HG02798 (cell line): Measurements from ENCODE around the gene KCNH8.

Source experiments
- ATAC-seq: cut with Tn5 transposase; IDR thresholded peaks from one replicate; pipeline ENCODE4 v1.9.1; 2021; ENCODE audit warnings: mild to moderate bottlenecking; ENCODE audit not compliant: unreplicated experiment, poor library complexity

The KCNH8 gene

DNA sequence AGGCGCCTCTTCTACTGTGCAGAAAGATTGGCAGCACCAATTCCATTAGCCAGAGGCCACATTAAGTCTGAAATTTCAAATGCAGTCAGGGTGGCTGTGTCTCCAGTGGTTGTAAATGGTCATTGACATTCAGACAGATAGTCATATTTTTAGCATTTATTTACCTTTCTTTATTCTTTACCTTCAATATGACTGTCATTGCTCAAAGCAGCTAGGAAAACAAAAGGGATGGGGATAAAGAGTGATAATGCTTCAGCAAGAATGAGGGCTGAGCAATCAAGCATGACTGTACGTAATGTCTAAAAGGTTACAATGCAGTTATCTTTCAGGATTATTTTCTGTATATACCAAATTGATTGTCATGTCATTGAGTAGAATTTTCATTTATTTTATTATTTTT is 425.3 kb downstream of the KCNH8 start:
- no peak for ATAC-seq

- ATAC-seq = no peak
Observed at GRCh38 chr3:19574268-19574667, 426.0 kb downstream of the KCNH8 start.

- no peak for ATAC-seq
Observed at GRCh38 chr3:19576343-19576742, 428.0 kb downstream of the KCNH8 start.
